Neutrophil (primary cell): Measurements from ENCODE around the gene EEA1.
"Not testable (repeated sequence)": the region's sequence is repeated elsewhere in the genome, so short reads cannot be mapped to it uniquely, and the experiment has no call there.

Source experiments
- H3K27ac ChIP-seq: fragments of 200-600 bp; sonication (generic); 2 replicates; pipeline ENCODE4 v1.5.1; 2016; ENCODE audit warnings: mild to moderate bottlenecking, moderate library complexity
- H3K27me3 ChIP-seq: fragments of 200-600 bp; sonication (generic); 2 replicates; pipeline ENCODE4 v1.6.0; 2016; ENCODE audit warnings: mild to moderate bottlenecking
- H3K36me3 ChIP-seq: fragments of 200-600 bp; sonication (generic); 2 replicates; pipeline ENCODE4 v1.5.1; 2017
- H3K4me1 ChIP-seq, 2 experiments: fragments of 200-600 bp in 1 of 2; sonication (generic) in 1 of 2; 1 replicate in 1 of 2; 2 replicates in 1 of 2; pipeline versions ENCODE4 v1.5.1 to v1.6.1; 2013 to 2016; ENCODE audit warnings: low read depth in 1 of 2, low read length in 1 of 2, mild to moderate bottlenecking in 1 of 2, moderate library complexity in 1 of 2; ENCODE audit not compliant: control insufficient read depth in 1 of 2, insufficient read depth in 1 of 2
- H3K4me3 ChIP-seq, 2 experiments: fragments of 200-600 bp in 1 of 2; sonication (generic) in 1 of 2; 1 replicate in 1 of 2; 2 replicates in 1 of 2; pipeline ENCODE4 v1.5.1; 2013 to 2016; ENCODE audit warnings: low read depth in 1 of 2, low read length in 1 of 2, mild to moderate bottlenecking in 1 of 2, moderate library complexity in 1 of 2
- H3K9me3 ChIP-seq: fragments of 200-600 bp; sonication (generic); 2 replicates; pipeline ENCODE4 v1.5.1; 2016
- TF ChIP-seq, protein P1 (sequence below): fragments of 200-600 bp; sonication (generic); IDR thresholded peaks from 2 replicates; pipeline ENCODE4 v1.5.1; 2016; ENCODE audit warnings: antibody characterized with exemption

Gene EEA1

GRCh38 chr12:92756898-92757596, 172.0 kb downstream of the EEA1 start:
- no peak overlapping the region for H3K4me3 ChIP-seq
- H3K36me3 ChIP-seq: no peaks in the 10 kb centered on the region
- TF ChIP-seq, protein P1, sequence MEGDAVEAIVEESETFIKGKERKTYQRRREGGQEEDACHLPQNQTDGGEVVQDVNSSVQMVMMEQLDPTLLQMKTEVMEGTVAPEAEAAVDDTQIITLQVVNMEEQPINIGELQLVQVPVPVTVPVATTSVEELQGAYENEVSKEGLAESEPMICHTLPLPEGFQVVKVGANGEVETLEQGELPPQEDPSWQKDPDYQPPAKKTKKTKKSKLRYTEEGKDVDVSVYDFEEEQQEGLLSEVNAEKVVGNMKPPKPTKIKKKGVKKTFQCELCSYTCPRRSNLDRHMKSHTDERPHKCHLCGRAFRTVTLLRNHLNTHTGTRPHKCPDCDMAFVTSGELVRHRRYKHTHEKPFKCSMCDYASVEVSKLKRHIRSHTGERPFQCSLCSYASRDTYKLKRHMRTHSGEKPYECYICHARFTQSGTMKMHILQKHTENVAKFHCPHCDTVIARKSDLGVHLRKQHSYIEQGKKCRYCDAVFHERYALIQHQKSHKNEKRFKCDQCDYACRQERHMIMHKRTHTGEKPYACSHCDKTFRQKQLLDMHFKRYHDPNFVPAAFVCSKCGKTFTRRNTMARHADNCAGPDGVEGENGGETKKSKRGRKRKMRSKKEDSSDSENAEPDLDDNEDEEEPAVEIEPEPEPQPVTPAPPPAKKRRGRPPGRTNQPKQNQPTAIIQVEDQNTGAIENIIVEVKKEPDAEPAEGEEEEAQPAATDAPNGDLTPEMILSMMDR: no peak
- H3K27me3 ChIP-seq: no peaks in the 10 kb centered on the region
- H3K4me1 ChIP-seq: peaks cover 10% of the 10 kb centered on the region in 2 experiments
- H3K27ac ChIP-seq: no peak overlapping the region
- H3K9me3 ChIP-seq: no peaks in the 10 kb centered on the region

- Histone ChIP-seq H3K27me3 (no peaks in the 10 kb centered on the region), H3K36me3 (no peaks in the 10 kb centered on the region), H3K4me1 (no peaks in the 10 kb centered on the region), H3K4me3 (no peak overlapping the region), H3K27ac (no peak overlapping the region), H3K9me3 (no peaks in the 10 kb centered on the region)
- TF ChIP-seq, protein P1: no peak
Measured at GRCh38 chr12:92753976-92754885, 174.9 kb downstream of the EEA1 start.

- H3K27ac ChIP-seq, H3K36me3 ChIP-seq, H3K9me3 ChIP-seq, H3K4me3 ChIP-seq, H3K4me1 ChIP-seq, H3K27me3 ChIP-seq: not testable (repeated sequence)
Measured at GRCh38 chr12:92749691-92750090, 179.4 kb downstream of the EEA1 start.

GRCh38 chr12:92747151-92747550, 181.9 kb downstream of the EEA1 start:
- no peaks in the 10 kb centered on the region for H3K27me3 ChIP-seq
- no peak overlapping the region for H3K4me3 ChIP-seq
- H3K9me3 ChIP-seq: no peaks in the 10 kb centered on the region
- no peaks in the 10 kb centered on the region for H3K36me3 ChIP-seq
- H3K4me1 ChIP-seq: no peaks in the 10 kb centered on the region
- TF ChIP-seq, protein P1: no peak
- no peak overlapping the region for H3K27ac ChIP-seq

GRCh38 chr12:92745856-92746550, 183.1 kb downstream of the EEA1 start:
- Histone ChIP-seq H3K4me1 (no peaks in the 10 kb centered on the region), H3K4me3 (no peak overlapping the region), H3K36me3 (no peaks in the 10 kb centered on the region), H3K9me3 (no peaks in the 10 kb centered on the region), H3K27ac (no peak overlapping the region), H3K27me3 (no peaks in the 10 kb centered on the region)
- TF ChIP-seq, protein P1: no peak
